Naive thymus-derived CD8-positive, alpha-beta T cell (primary cell): ENCODE results near the gene TMEM209. TPM values are rescaled to one million over a fixed set of nuclear protein-coding genes. Genes with fewer than 3 reads are reported as not detected.
A peak's percentile ranks its signal among the peaks of the same experiment; 100 is the strongest.
"Not testable (repeated sequence)": the region's sequence is repeated elsewhere in the genome, so short reads cannot be mapped to it uniquely, and the experiment has no call there.

Experiments used
- ATAC-seq, 2 donors: fragments of 150-1000 bp; cut with Tn5 transposase in 1 of 2; sonication (Bioruptor Pico), chemical (Tn5 transposase) in 1 of 2; 1 replicate in 1 of 2; 2 replicates in 1 of 2; pipeline ENCODE4 v1.10.0; 2021; ENCODE audit warnings: mild to moderate bottlenecking in 2 of 2, moderate library complexity in 2 of 2
- POLR2A ChIA-PET: fragments of 350-600 bp; sonication (Branson Sonifier 250); formaldehyde crosslinking; loops from one replicate; lab custom pipeline; 2021; ENCODE audit warnings: antibody characterized with exemption; lab: Charles Lee
- DNase-seq, 10 donors: peaks; one replicate each; pipeline versions ENCODE4 v3.0.0 to v3.0.0-alpha.2; 2020 to 2022
- H3K27ac Mint-ChIP-seq, 10 donors: one replicate each; pipeline ENCODE4 v1.8.0; 2020 to 2022; ENCODE audit warnings: mild to moderate bottlenecking in 10 of 10, mixed read lengths in 10 of 10, moderate library complexity in 4 of 10, inconsistent platforms in 1 of 10
- H3K27me3 Mint-ChIP-seq, 5 donors: one replicate each; pipeline ENCODE4 v1.8.0; 2021 to 2022; ENCODE audit warnings: mixed read lengths in 5 of 5
- H3K36me3 Mint-ChIP-seq, 3 donors: one replicate each; pipeline ENCODE4 v1.8.0; 2020 to 2022; ENCODE audit warnings: mixed read lengths in 3 of 3, mild to moderate bottlenecking in 2 of 3, inconsistent platforms in 1 of 3
- H3K4me1 Mint-ChIP-seq, 4 donors: one replicate each; pipeline ENCODE4 v1.8.0; 2021 to 2022; ENCODE audit warnings: mixed read lengths in 4 of 4
- H3K4me3 Mint-ChIP-seq, 10 donors: one replicate each; pipeline ENCODE4 v1.8.0; 2020 to 2022; ENCODE audit warnings: mild to moderate bottlenecking in 10 of 10, mixed read lengths in 10 of 10, moderate library complexity in 6 of 10, inconsistent platforms in 1 of 10
- H3K9me3 Mint-ChIP-seq, 9 donors: one replicate each; pipeline ENCODE4 v1.8.0; 2020 to 2022; ENCODE audit warnings: mixed read lengths in 9 of 9, mild to moderate bottlenecking in 3 of 9, inconsistent platforms in 1 of 9, moderate library complexity in 1 of 9
- polyA plus RNA-seq, 3 donors: library from polyadenylated mRNA; unstranded; fragments of 300-500 nt; fragmentation: Illumina TruSeq; gene quantifications; one replicate each; pipeline ENCODE4 v1.2.3, GENCODE V29; 2021
- total RNA-seq, 8 experiments: library from RNA in 2 of 8; stranded (reverse) in 2 of 8; gene quantifications; one replicate each; pipeline ENCODE4 v1.2.3 and lab custom pipeline; 2021 to 2026

TMEM209 gene
- total RNA-seq (10 to 100 TPM; 36.9 to 37.6 TPM), polyA plus RNA-seq (10 to 100 TPM; 40.8 to 44.3 (median 43.2) TPM), total RNA-seq (lab: John Stamatoyannopoulos, UW) (26.4 to 48.2 (median 39.5) reads per million in 6 experiments)

- H3K9me3 Mint-ChIP-seq = no peaks in the 10 kb centered on the region
- peak; percentile 93 to 96 for ATAC-seq
Observed at GRCh38 chr7:130205084-130205947, at the start of gene TMEM209. Gene TMEM209 (minus strand): TSS chr7:130205406. CDS start chr7:130205375, 31 bp downstream.

GRCh38 chr7:130254555-130254954 lies 49.3 kb upstream of the TMEM209 start:
- Mint-ChIP-seq H3K27ac (no peak overlapping the region), H3K4me3 (no peak overlapping the region), H3K9me3 (peaks cover 1 to 71% (median 16%) of the 10 kb centered on the region in 9 donors), H3K27me3 (peaks cover 0 to 1% (median 0%) of the 10 kb centered on the region in 5 donors), H3K4me1 (no peaks in the 10 kb centered on the region), H3K36me3 (peaks cover 0 to 23% (median 10%) of the 10 kb centered on the region in 3 donors)
- DNase-seq (no peak), ATAC-seq (no peak)
- POLR2A ChIA-PET = no interaction called here

More at GRCh38 chr7:130205084-130205947, at the start of gene TMEM209:
- peaks cover 13 to 36% (median 26%) of the 10 kb centered on the region in 4 donors for H3K4me1 Mint-ChIP-seq
- H3K36me3 Mint-ChIP-seq = peaks cover 13 to 31% (median 13%) of the 10 kb centered on the region in 3 donors
- peaks cover 0 to 2% (median 0%) of the 10 kb centered on the region in 5 donors for H3K27me3 Mint-ChIP-seq
- H3K4me3 Mint-ChIP-seq = peak within 1 kb of the TSS; percentile 92 to 100 (median 98)
- DNase-seq = peak; percentile 83 to 98 (median 94)
- POLR2A ChIA-PET = interaction anchor here (0.5 to 2.2 kb wide), 22 partner anchors 8 to 496 kb away, joined by 3 to 20 read pairs (median 4); partner anchors contain the start of genes CEP41, COPG2, KLHDC10 and ZC3HC1
- H3K27ac Mint-ChIP-seq = peak within 1 kb of the TSS; percentile 96 to 100 (median 99)

DNA sequence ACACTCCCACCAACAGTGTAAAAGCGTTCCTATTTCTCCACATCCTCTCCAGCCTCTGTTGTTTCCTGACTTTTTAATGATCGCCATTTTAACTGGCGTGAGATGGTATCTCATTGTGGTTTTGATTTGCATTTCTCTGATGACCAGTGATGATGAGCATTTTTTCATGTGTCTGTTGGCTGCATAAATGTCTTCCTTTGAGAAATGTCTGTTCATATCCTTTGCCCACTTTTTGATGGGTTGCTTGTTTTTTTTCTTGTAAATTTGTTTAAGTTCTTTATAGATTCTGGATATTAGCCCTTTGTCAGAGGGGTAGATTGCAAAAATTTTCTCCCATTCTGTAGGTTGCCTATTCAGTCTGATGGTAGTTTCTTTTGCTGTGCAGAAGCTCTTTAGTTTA lies 44.4 kb upstream of the TMEM209 start:
- Mint-ChIP-seq H3K9me3 (peaks cover 0 to 36% (median 16%) of the 10 kb centered on the region in 9 donors), H3K36me3 (peaks cover 0 to 21% (median 10%) of the 10 kb centered on the region in 3 donors)
- H3K27me3 Mint-ChIP-seq, H3K27ac Mint-ChIP-seq, POLR2A ChIA-PET, ATAC-seq, H3K4me3 Mint-ChIP-seq, DNase-seq, H3K4me1 Mint-ChIP-seq: not testable (repeated sequence)

- Mint-ChIP-seq H3K36me3 (peaks cover 0 to 18% (median 12%) of the 10 kb centered on the region in 3 donors), H3K9me3 (peaks cover 5 to 31% (median 14%) of the 10 kb centered on the region in 9 donors)
- ATAC-seq, H3K4me3 Mint-ChIP-seq, H3K4me1 Mint-ChIP-seq, DNase-seq, POLR2A ChIA-PET, H3K27me3 Mint-ChIP-seq, H3K27ac Mint-ChIP-seq: not testable (repeated sequence)
Observed at GRCh38 chr7:130248842-130249241, 43.6 kb upstream of the TMEM209 start.

DNA sequence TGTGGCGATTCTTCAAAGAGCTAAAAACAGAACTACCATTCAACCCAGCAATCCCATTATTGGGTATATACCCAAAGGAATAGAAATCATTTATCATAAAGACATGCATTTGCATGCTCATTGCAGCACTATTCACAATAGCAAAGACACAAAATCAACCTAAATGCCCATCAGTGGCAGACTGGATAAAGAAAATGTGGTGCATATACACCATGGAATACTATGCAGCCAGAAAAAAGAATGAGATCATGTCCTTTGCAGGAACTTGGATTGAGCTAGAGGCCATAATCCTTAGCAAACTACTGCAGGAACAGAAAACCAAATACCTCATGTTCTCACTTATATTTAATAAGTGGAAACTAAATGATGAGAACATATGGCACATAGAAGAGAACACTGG lies 41.3 kb upstream of the TMEM209 start:
- H3K4me1 Mint-ChIP-seq, H3K27ac Mint-ChIP-seq, H3K4me3 Mint-ChIP-seq, POLR2A ChIA-PET, H3K27me3 Mint-ChIP-seq, ATAC-seq, DNase-seq: not testable (repeated sequence)
- Mint-ChIP-seq H3K9me3 (peaks cover 0 to 12% (median 2%) of the 10 kb centered on the region in 9 donors), H3K36me3 (peaks cover 0 to 10% (median 4%) of the 10 kb centered on the region in 3 donors)

GRCh38 chr7:130243486-130243885 lies 38.3 kb upstream of the TMEM209 start:
- ATAC-seq = not testable (repeated sequence)

GRCh38 chr7:130242198-130243014 lies 37.2 kb upstream of the TMEM209 start:
- Mint-ChIP-seq H3K27ac (peak overlapping the region in 1 of 10 donors; percentile 80), H3K4me1 (peaks cover 0 to 7% (median 4%) of the 10 kb centered on the region in 4 donors), H3K4me3 (peak overlapping the region in 3 of 10 donors; percentile 36 to 49 (median 38)), H3K27me3 (no peaks in the 10 kb centered on the region), H3K9me3 (peaks cover 0 to 5% (median 0%) of the 10 kb centered on the region in 9 donors), H3K36me3 (peaks cover 0 to 6% (median 4%) of the 10 kb centered on the region in 3 donors)
- DNase-seq = peak; percentile 28 to 79 (median 61)
- POLR2A ChIA-PET = no interaction called here
- peak; percentile 81 to 97 for ATAC-seq

More at GRCh38 chr7:130243486-130243885, 38.3 kb upstream of the TMEM209 start:
- POLR2A ChIA-PET = interaction anchor here (0.6 kb wide), 1 partner anchor 36 kb away, joined by 3 read pairs; no protein-coding TSS in a partner anchor
- not testable (repeated sequence) for H3K9me3 Mint-ChIP-seq, H3K4me1 Mint-ChIP-seq, H3K4me3 Mint-ChIP-seq, H3K36me3 Mint-ChIP-seq, H3K27me3 Mint-ChIP-seq, DNase-seq
- H3K27ac Mint-ChIP-seq = peak overlapping the region in 1 of 10 donors; percentile 18

- POLR2A ChIA-PET = no interaction called here
- H3K27ac Mint-ChIP-seq = no peak overlapping the region
- peaks cover 0 to 5% (median 0%) of the 10 kb centered on the region in 9 donors for H3K9me3 Mint-ChIP-seq
- peaks cover 0 to 7% (median 4%) of the 10 kb centered on the region in 4 donors for H3K4me1 Mint-ChIP-seq
- no peak for ATAC-seq
- peaks cover 0 to 6% (median 3%) of the 10 kb centered on the region in 5 donors for H3K27me3 Mint-ChIP-seq
- H3K4me3 Mint-ChIP-seq = no peak overlapping the region
- no peak for DNase-seq
- peaks cover 0 to 4% (median 3%) of the 10 kb centered on the region in 3 donors for H3K36me3 Mint-ChIP-seq
Observed at GRCh38 chr7:130240240-130240639, 35.0 kb upstream of the TMEM209 start.

- H3K4me3 Mint-ChIP-seq, H3K9me3 Mint-ChIP-seq, H3K27me3 Mint-ChIP-seq, POLR2A ChIA-PET, H3K36me3 Mint-ChIP-seq, DNase-seq, ATAC-seq, H3K4me1 Mint-ChIP-seq: not testable (repeated sequence)
- peak overlapping the region in 1 of 10 donors; percentile 43 for H3K27ac Mint-ChIP-seq
Observed at GRCh38 chr7:130236361-130236760, 31.2 kb upstream of the TMEM209 start.

DNA sequence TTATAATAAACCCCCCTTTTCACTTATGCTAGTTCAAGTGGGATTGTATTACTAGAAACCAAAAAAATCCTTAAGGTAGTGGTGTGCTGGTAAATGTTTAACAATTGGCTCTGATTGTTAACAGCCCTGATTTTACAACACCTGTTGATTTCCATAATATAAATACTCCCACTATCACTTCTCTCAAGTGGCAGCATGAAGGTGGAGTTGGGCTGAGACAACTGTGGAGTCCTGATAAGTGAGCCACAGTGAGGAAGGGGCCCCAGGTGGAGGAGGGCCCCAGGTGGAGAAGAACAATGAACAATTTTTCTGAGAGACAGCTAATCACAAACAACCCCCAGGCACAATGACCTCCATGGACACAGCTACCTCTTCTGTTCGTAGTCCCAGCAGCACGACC lies 28.9 kb upstream of the TMEM209 start:
- peaks cover 0 to 8% (median 3%) of the 10 kb centered on the region in 5 donors for H3K27me3 Mint-ChIP-seq
- no peaks in the 10 kb centered on the region for H3K4me1 Mint-ChIP-seq
- no peaks in the 10 kb centered on the region for H3K9me3 Mint-ChIP-seq
- peaks cover 0 to 3% (median 0%) of the 10 kb centered on the region in 3 donors for H3K36me3 Mint-ChIP-seq
- ATAC-seq (no peak), DNase-seq (no peak)
- no peak overlapping the region for H3K4me3 Mint-ChIP-seq
- POLR2A ChIA-PET = no interaction called here
- no peak overlapping the region for H3K27ac Mint-ChIP-seq

GRCh38 chr7:130232209-130232608 lies 27.0 kb upstream of the TMEM209 start:
- no peak overlapping the region for H3K4me3 Mint-ChIP-seq
- DNase-seq (no peak), ATAC-seq (no peak)
- H3K4me1 Mint-ChIP-seq = no peaks in the 10 kb centered on the region
- H3K27me3 Mint-ChIP-seq = peaks cover 0 to 8% (median 3%) of the 10 kb centered on the region in 5 donors
- POLR2A ChIA-PET = no interaction called here
- peaks cover 0 to 3% (median 0%) of the 10 kb centered on the region in 3 donors for H3K36me3 Mint-ChIP-seq
- no peak overlapping the region for H3K27ac Mint-ChIP-seq
- no peaks in the 10 kb centered on the region for H3K9me3 Mint-ChIP-seq

GRCh38 chr7:130231792-130232191 lies 26.6 kb upstream of the TMEM209 start:
- Mint-ChIP-seq H3K9me3 (no peaks in the 10 kb centered on the region), H3K27ac (no peak overlapping the region), H3K4me1 (no peaks in the 10 kb centered on the region), H3K36me3 (peaks cover 0 to 3% (median 0%) of the 10 kb centered on the region in 3 donors), H3K4me3 (no peak overlapping the region), H3K27me3 (peaks cover 0 to 8% (median 3%) of the 10 kb centered on the region in 5 donors)
- DNase-seq (no peak), ATAC-seq (no peak)
- POLR2A ChIA-PET = no interaction called here
